G401 (cell line): ENCODE data around the gene SLC17A6. TPM values are rescaled to one million over a fixed set of nuclear protein-coding genes. Genes with fewer than 3 reads are reported as not detected.

ENCODE experiments used
- DNase-seq: peaks from one replicate; pipeline ENCODE4 v3.0.0-alpha.2; 2015; ENCODE audit warnings: low spot score
- in situ Hi-C: cut with HindIII; loops from 2 replicates; pipeline ENCODE4 v1.10.0; 2016; ENCODE audit warnings: low sequenced_read_pairs, mixed read lengths
- total RNA-seq: library from RNA; depleted of rRNA; stranded (reverse); fragments of >200 nt; shearing (Covaris generic); gene quantifications from 2 replicates; pipeline ENCODE4 v1.2.3, GENCODE V29; 2014; rRNA removed

SLC17A6 gene
- total RNA-seq, 1 experiment from 2014 or later = 0.37 TPM

- in situ Hi-C loops = no loop called here
- no peak for DNase-seq
These were observed 33.0 kb downstream of the SLC17A6 start for GRCh38 chr11:22371160-22371559.

GRCh38 chr11:22387126-22387525 is 48.9 kb downstream of the SLC17A6 start:
- in situ Hi-C loops = no loop called here
- no peak for DNase-seq

GRCh38 chr11:22389526-22390282 is 51.5 kb downstream of the SLC17A6 start:
- in situ Hi-C loops = no loop called here
- no peak for DNase-seq

- in situ Hi-C loops = no loop called here
- no peak for DNase-seq
These were observed 52.1 kb downstream of the SLC17A6 start for GRCh38 chr11:22390283-22390655.

- in situ Hi-C loops = no loop called here
- no peak for DNase-seq
These were observed 54.4 kb downstream of the SLC17A6 start for GRCh38 chr11:22392561-22392960.

GRCh38 chr11:22405377-22405776 is 67.2 kb downstream of the SLC17A6 start:
- no peak for DNase-seq
- in situ Hi-C loops = no loop called here

- in situ Hi-C loops = no loop called here
- DNase-seq = no peak
These were observed 69.1 kb downstream of the SLC17A6 start for GRCh38 chr11:22407267-22407666.

- in situ Hi-C loops = no loop called here
- DNase-seq = no peak
These were observed 69.7 kb downstream of the SLC17A6 start for GRCh38 chr11:22407921-22408320.

GRCh38 chr11:22415476-22415875 is 77.3 kb downstream of the SLC17A6 start:
- in situ Hi-C loops = no loop called here

GRCh38 chr11:22416462-22416861 is 78.3 kb downstream of the SLC17A6 start:
- DNase-seq = no peak
- in situ Hi-C loops = no loop called here

More at GRCh38 chr11:22415476-22415875, 77.3 kb downstream of the SLC17A6 start:
- no peak for DNase-seq

- DNase-seq = no peak
- in situ Hi-C loops = no loop called here
These were observed 88.7 kb downstream of the SLC17A6 start for GRCh38 chr11:22426915-22427314.

Other genes with a start within 250 kb of the SLC17A6 start
- gene ANO5, start 145.3 kb upstream of the SLC17A6 start, total RNA-seq = 1.1 and 1.6 TPM in 2 replicates